HepG2 (cell line): ENCODE measurements around the gene ECSCR. TPM values are rescaled to one million over a fixed set of nuclear protein-coding genes. Genes with fewer than 3 reads are reported as not detected.

ENCODE experiments used
- BRF2 ChIP-seq: sonication (generic); formaldehyde crosslinking; IDR thresholded peaks from 2 replicates; pipeline ENCODE4 v1.8.1; 2022; ENCODE audit warnings: mild to moderate bottlenecking, missing genetic modification reagents
- HOXA9 ChIP-seq: sonication (generic); formaldehyde crosslinking; IDR thresholded peaks from 2 replicates; pipeline ENCODE4 v1.8.1; 2022; ENCODE audit warnings: missing genetic modification reagents, mild to moderate bottlenecking, moderate library complexity, borderline replicate concordance
- MBNL3 ChIP-seq: fragments of 250-450 bp; sonication (Bioruptor Pico); conservative IDR thresholded peaks from 2 replicates; pipeline ENCODE4 v1.8.0; 2022; ENCODE audit warnings: mild to moderate bottlenecking, inconsistent platforms
- NFE2L1 ChIP-seq: sonication (generic); formaldehyde crosslinking; IDR thresholded peaks from 2 replicates; pipeline ENCODE4 v1.4.0; 2020; ENCODE audit warnings: missing genetic modification reagents, mild to moderate bottlenecking, borderline replicate concordance
- ZBTB20 ChIP-seq: sonication (generic); formaldehyde crosslinking; IDR thresholded peaks from 2 replicates; pipeline ENCODE4 v1.8.1; 2023; ENCODE audit warnings: missing genetic modification reagents, low read depth, mild to moderate bottlenecking, borderline replicate concordance
- ZNF275 ChIP-seq: sonication (generic); formaldehyde crosslinking; IDR thresholded peaks from 2 replicates; pipeline ENCODE4 v1.8.0; 2022; ENCODE audit warnings: missing genetic modification reagents, mild to moderate bottlenecking, inconsistent platforms, borderline replicate concordance
- ZNF383 ChIP-seq: sonication (generic); formaldehyde crosslinking; IDR thresholded peaks from 2 replicates; pipeline ENCODE4 v1.4.0; 2020; ENCODE audit warnings: missing genetic modification reagents, mild to moderate bottlenecking, borderline replicate concordance
- ZNF407 ChIP-seq: sonication (generic); formaldehyde crosslinking; IDR thresholded peaks from one replicate; pipeline ENCODE4 v1.5.1; 2020; ENCODE audit warnings: mild to moderate bottlenecking, missing genetic modification reagents; ENCODE audit errors: not compliant biosample characterization
- ZNF530 ChIP-seq: sonication (generic); formaldehyde crosslinking; IDR thresholded peaks from 2 replicates; pipeline ENCODE4 v1.5.0; 2020; ENCODE audit warnings: low read depth, mild to moderate bottlenecking, missing genetic modification reagents
- polyA plus RNA-seq, 8 experiments: library from polyadenylated mRNA; depleted of rRNA in 3 of 8; stranded (reverse) in 7 of 8; unstranded in 1 of 8; fragments of >200 nt; fragmentation: Illumina TruSeq in 4 of 8; extraction: Trizol in 4 of 8; gene quantifications; 2 replicates each; pipeline versions ENCODE4 v1.2.1 to v1.2.3, GENCODE V29; 2011 to 2016; ENCODE audit warnings: low read depth in 4 of 8, missing spikeins in 1 of 8, mixed read lengths in 1 of 8; ENCODE audit not compliant: insufficient read depth in 1 of 8
- total RNA-seq, 5 experiments: library from RNA; depleted of rRNA; stranded (reverse); fragments of >200 nt; fragmentation: Illumina TruSeq; extraction: Trizol; gene quantifications; 2 replicates each; pipeline ENCODE4 v1.2.3, GENCODE V29; 2016; ENCODE audit warnings: low read depth in 1 of 5
- TF ChIP-seq, protein P1 (sequence below), 2 experiments: sonication (generic) in 1 of 2; formaldehyde crosslinking in 1 of 2; IDR thresholded peaks; 2 replicates each; pipeline versions ENCODE4 v1.4.0 to v1.6.1; 2018 to 2020; ENCODE audit warnings: missing genetic modification reagents in 2 of 2, borderline replicate concordance in 1 of 2, low read depth in 1 of 2, mild to moderate bottlenecking in 1 of 2, missing biosample characterization in 1 of 2
- TF ChIP-seq, protein P2 (sequence below): fragments of 450-650 bp; IDR thresholded peaks from 2 replicates; pipeline ENCODE4 v1.6.1; 2017; ENCODE audit warnings: mild to moderate bottlenecking

ECSCR gene
- total and polyA plus RNA-seq, 2 of the 13 experiments (the other 11 are each of a cell fraction or from before 2014, with no cell fraction given) = 0.18 TPM; not detected in 1

- TF ChIP-seq ZNF407 = no peak
- TF ChIP-seq ZNF530 (CRISPR knock-in tag) = no peak
- TF ChIP-seq, protein P1, sequence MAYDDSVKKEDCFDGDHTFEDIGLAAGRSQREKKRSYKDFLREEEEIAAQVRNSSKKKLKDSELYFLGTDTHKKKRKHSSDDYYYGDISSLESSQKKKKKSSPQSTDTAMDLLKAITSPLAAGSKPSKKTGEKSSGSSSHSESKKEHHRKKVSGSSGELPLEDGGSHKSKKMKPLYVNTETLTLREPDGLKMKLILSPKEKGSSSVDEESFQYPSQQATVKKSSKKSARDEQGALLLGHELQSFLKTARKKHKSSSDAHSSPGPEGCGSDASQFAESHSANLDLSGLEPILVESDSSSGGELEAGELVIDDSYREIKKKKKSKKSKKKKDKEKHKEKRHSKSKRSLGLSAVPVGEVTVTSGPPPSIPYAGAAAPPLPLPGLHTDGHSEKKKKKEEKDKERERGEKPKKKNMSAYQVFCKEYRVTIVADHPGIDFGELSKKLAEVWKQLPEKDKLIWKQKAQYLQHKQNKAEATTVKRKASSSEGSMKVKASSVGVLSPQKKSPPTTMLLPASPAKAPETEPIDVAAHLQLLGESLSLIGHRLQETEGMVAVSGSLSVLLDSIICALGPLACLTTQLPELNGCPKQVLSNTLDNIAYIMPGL (CRISPR knock-in tag; IDR thresholded peaks at IDR 0.05; ENCODE audit: borderline replicate concordance in 1 of 2, low read depth in 1 of 2) = no peak
- TF ChIP-seq ZNF275 = 0 out of 2 replicates have a peak, but pooled peaks have one; percentile 32
- TF ChIP-seq BRF2 (CRISPR knock-in tag) = no peak
- no peak for TF ChIP-seq NFE2L1 (CRISPR knock-in tag)
- TF ChIP-seq ZBTB20 (CRISPR knock-in tag) = peak; percentile 49; the same call in 1 of the 2 replicates
- TF ChIP-seq MBNL3 = no peak
- no peak for TF ChIP-seq HOXA9 (CRISPR knock-in tag)
- TF ChIP-seq ZNF383 (CRISPR knock-in tag) = no peak
- TF ChIP-seq, protein P2, sequence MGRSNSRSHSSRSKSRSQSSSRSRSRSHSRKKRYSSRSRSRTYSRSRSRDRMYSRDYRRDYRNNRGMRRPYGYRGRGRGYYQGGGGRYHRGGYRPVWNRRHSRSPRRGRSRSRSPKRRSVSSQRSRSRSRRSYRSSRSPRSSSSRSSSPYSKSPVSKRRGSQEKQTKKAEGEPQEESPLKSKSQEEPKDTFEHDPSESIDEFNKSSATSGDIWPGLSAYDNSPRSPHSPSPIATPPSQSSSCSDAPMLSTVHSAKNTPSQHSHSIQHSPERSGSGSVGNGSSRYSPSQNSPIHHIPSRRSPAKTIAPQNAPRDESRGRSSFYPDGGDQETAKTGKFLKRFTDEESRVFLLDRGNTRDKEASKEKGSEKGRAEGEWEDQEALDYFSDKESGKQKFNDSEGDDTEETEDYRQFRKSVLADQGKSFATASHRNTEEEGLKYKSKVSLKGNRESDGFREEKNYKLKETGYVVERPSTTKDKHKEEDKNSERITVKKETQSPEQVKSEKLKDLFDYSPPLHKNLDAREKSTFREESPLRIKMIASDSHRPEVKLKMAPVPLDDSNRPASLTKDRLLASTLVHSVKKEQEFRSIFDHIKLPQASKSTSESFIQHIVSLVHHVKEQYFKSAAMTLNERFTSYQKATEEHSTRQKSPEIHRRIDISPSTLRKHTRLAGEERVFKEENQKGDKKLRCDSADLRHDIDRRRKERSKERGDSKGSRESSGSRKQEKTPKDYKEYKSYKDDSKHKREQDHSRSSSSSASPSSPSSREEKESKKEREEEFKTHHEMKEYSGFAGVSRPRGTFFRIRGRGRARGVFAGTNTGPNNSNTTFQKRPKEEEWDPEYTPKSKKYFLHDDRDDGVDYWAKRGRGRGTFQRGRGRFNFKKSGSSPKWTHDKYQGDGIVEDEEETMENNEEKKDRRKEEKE = no peak
Observed at GRCh38 chr5:139403787-139404483, 58.6 kb downstream of the ECSCR start, which contains the start of gene SPATA24 (continued).
